Measurements from ENCODE around the gene LPAR3. TPM values are rescaled to one million over a fixed set of nuclear protein-coding genes. Genes with fewer than 3 reads are reported as not detected.

LPAR3 gene
- total and polyA plus RNA-seq, 2 experiments from 2014 or later: 0.18 to 2.7 TPM

- WGBS (ENCODE audit: low lambda C conversion rate, missing lambda C conversion rate): 60% methylated on average over 7 of the region's 7 CpGs
- Histone ChIP-seq H4K20me1 (ENCODE audit: insufficient read depth, poor library complexity, severe bottlenecking) (no peaks in the 10 kb centered on the region), H2AFZ (no peak overlapping the region), H3K4me2 (no peak overlapping the region), H3K36me3 (replicated peaks; ENCODE audit: insufficient read depth, low read depth) (no peaks in the 10 kb centered on the region), H3K9me2 (replicated peaks; ENCODE audit: insufficient read depth) (no peaks in the 10 kb centered on the region), H3K4me3 (no peak overlapping the region), H3K27ac (no peak overlapping the region), H3K27me3 (no peaks in the 10 kb centered on the region), H3K9me3 (ENCODE audit: low read depth) (peaks cover 6% of the 10 kb centered on the region), H3K4me1 (ENCODE audit: insufficient read depth) (no peaks in the 10 kb centered on the region), H3K79me2 (no peaks in the 10 kb centered on the region)
- TF ChIP-seq EZH2 (IDR thresholded peaks at IDR 0.05; ENCODE audit: borderline replicate concordance) (no peak), EZH2phosphoT487 (IDR thresholded peaks at IDR 0.05; ENCODE audit: low read depth, severe bottlenecking, unreplicated experiment) (no peak)
- TF ChIP-seq, protein P1, sequence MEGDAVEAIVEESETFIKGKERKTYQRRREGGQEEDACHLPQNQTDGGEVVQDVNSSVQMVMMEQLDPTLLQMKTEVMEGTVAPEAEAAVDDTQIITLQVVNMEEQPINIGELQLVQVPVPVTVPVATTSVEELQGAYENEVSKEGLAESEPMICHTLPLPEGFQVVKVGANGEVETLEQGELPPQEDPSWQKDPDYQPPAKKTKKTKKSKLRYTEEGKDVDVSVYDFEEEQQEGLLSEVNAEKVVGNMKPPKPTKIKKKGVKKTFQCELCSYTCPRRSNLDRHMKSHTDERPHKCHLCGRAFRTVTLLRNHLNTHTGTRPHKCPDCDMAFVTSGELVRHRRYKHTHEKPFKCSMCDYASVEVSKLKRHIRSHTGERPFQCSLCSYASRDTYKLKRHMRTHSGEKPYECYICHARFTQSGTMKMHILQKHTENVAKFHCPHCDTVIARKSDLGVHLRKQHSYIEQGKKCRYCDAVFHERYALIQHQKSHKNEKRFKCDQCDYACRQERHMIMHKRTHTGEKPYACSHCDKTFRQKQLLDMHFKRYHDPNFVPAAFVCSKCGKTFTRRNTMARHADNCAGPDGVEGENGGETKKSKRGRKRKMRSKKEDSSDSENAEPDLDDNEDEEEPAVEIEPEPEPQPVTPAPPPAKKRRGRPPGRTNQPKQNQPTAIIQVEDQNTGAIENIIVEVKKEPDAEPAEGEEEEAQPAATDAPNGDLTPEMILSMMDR (IDR thresholded peaks at IDR 0.05; ENCODE audit: poor library complexity): no peak
- DNase-seq (ENCODE audit: low spot score): no peak
Observed at GRCh38 chr1:84884671-84885389, 8.2 kb downstream of the LPAR3 start.

GRCh38 chr1:84883286-84883685, 9.7 kb downstream of the LPAR3 start:
- Histone ChIP-seq H3K4me1 (ENCODE audit: insufficient read depth) (no peaks in the 10 kb centered on the region), H3K4me2 (no peak overlapping the region), H3K27ac (no peak overlapping the region), H4K20me1 (ENCODE audit: insufficient read depth, poor library complexity, severe bottlenecking) (no peaks in the 10 kb centered on the region), H2AFZ (no peak overlapping the region), H3K79me2 (no peaks in the 10 kb centered on the region), H3K4me3 (no peak overlapping the region), H3K36me3 (replicated peaks; ENCODE audit: insufficient read depth, low read depth) (no peaks in the 10 kb centered on the region), H3K27me3 (no peaks in the 10 kb centered on the region), H3K9me3 (ENCODE audit: low read depth) (peaks cover 6% of the 10 kb centered on the region), H3K9me2 (replicated peaks; ENCODE audit: insufficient read depth) (no peaks in the 10 kb centered on the region)
- no peak for DNase-seq (ENCODE audit: low spot score)
- no peak for TF ChIP-seq EZH2phosphoT487 (IDR thresholded peaks at IDR 0.05; ENCODE audit: low read depth, severe bottlenecking, unreplicated experiment)
- no peak for TF ChIP-seq EZH2 (IDR thresholded peaks at IDR 0.05; ENCODE audit: borderline replicate concordance)

DNA sequence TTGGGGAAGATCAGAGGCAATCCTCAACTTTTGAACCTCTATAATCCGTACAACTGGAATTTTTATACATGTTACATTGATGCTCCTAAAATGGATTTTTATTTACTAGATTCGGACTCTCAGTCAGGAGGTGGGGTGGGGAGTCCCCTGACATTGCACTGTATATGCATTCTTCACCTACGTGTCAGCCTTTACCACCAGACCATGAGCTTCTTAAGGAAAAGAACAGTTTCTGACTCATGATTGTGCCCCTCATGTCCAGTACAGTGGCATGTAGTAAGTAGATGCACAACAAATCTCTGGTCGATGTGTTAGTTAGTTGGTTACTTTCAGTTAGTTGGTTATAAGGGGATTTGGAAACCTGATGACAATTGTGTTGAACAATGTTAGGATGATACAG, 15.4 kb downstream of the LPAR3 start:
- Histone ChIP-seq H3K4me2 (no peak overlapping the region), H3K4me3 (no peak overlapping the region), H3K36me3 (replicated peaks; ENCODE audit: insufficient read depth, low read depth) (no peaks in the 10 kb centered on the region), H3K9me2 (replicated peaks; ENCODE audit: insufficient read depth) (no peaks in the 10 kb centered on the region), H3K79me2 (no peaks in the 10 kb centered on the region), H3K9me3 (ENCODE audit: low read depth) (peaks cover 6% of the 10 kb centered on the region), H3K27ac (no peak overlapping the region), H3K27me3 (no peaks in the 10 kb centered on the region), H4K20me1 (ENCODE audit: insufficient read depth, poor library complexity, severe bottlenecking) (no peaks in the 10 kb centered on the region), H3K4me1 (ENCODE audit: insufficient read depth) (no peaks in the 10 kb centered on the region), H2AFZ (no peak overlapping the region)
- DNase-seq (ENCODE audit: low spot score): no peak
- 84% methylated on average over 4 of the region's 4 CpGs for WGBS (ENCODE audit: low lambda C conversion rate, missing lambda C conversion rate)
- TF ChIP-seq, protein P1 (IDR thresholded peaks at IDR 0.05; ENCODE audit: poor library complexity): no peak
- TF ChIP-seq EZH2 (IDR thresholded peaks at IDR 0.05; ENCODE audit: borderline replicate concordance): no peak
- no peak for TF ChIP-seq EZH2phosphoT487 (IDR thresholded peaks at IDR 0.05; ENCODE audit: low read depth, severe bottlenecking, unreplicated experiment)

- whole genome bisulfite sequencing (ENCODE audit: low lambda C conversion rate, missing lambda C conversion rate): 97% methylated on average over 5 of the region's 5 CpGs
- Histone ChIP-seq H3K4me2 (no peak overlapping the region), H3K27me3 (no peaks in the 10 kb centered on the region), H3K36me3 (replicated peaks; ENCODE audit: insufficient read depth, low read depth) (no peaks in the 10 kb centered on the region), H3K79me2 (no peaks in the 10 kb centered on the region), H3K9me3 (ENCODE audit: low read depth) (no peaks in the 10 kb centered on the region), H2AFZ (no peak overlapping the region), H3K9me2 (replicated peaks; ENCODE audit: insufficient read depth) (no peaks in the 10 kb centered on the region), H3K27ac (no peak overlapping the region), H4K20me1 (ENCODE audit: insufficient read depth, poor library complexity, severe bottlenecking) (no peaks in the 10 kb centered on the region), H3K4me1 (ENCODE audit: insufficient read depth) (no peaks in the 10 kb centered on the region), H3K4me3 (no peak overlapping the region)
- DNase-seq (ENCODE audit: low spot score): no peak
- TF ChIP-seq EZH2phosphoT487 (IDR thresholded peaks at IDR 0.05; ENCODE audit: low read depth, severe bottlenecking, unreplicated experiment) (no peak), EZH2 (IDR thresholded peaks at IDR 0.05; ENCODE audit: borderline replicate concordance) (no peak)
- TF ChIP-seq, protein P1 (IDR thresholded peaks at IDR 0.05; ENCODE audit: poor library complexity): no peak
Observed at GRCh38 chr1:84876353-84876752, 16.7 kb downstream of the LPAR3 start.

Measured in hepatocyte (in vitro differentiated cells).